ENCODE data around the gene BRMS1L.

GRCh38 chr14:35797796-35798195, 28.3 kb upstream of the BRMS1L start:
- TF ChIP-seq ISL1 (CRISPR knock-in tag; IDR thresholded peaks at IDR 0.05) (no peak), ZC3H10 (CRISPR knock-in tag; IDR thresholded peaks at IDR 0.05) (no peak), BACH2 (CRISPR knock-in tag; IDR thresholded peaks at IDR 0.05; ENCODE audit: borderline replicate concordance) (no peak), ZFP3 (CRISPR knock-in tag; IDR thresholded peaks at IDR 0.05) (no peak), TCF4 (CRISPR knock-in tag; IDR thresholded peaks at IDR 0.05; ENCODE audit: borderline replicate concordance) (no peak), SNAI2 (CRISPR knock-in tag; IDR thresholded peaks at IDR 0.05) (no peak), PATZ1 (CRISPR knock-in tag; IDR thresholded peaks at IDR 0.05; ENCODE audit: borderline replicate concordance) (no peak), ESRRG (CRISPR knock-in tag; IDR thresholded peaks at IDR 0.05) (no peak), ARNTL (CRISPR knock-in tag; IDR thresholded peaks at IDR 0.05; ENCODE audit: borderline replicate concordance, low read depth) (no peak), ZNF565 (CRISPR knock-in tag; conservative IDR thresholded peaks at IDR 0.05; ENCODE audit: low read depth) (no peak), RARB (CRISPR knock-in tag; IDR thresholded peaks at IDR 0.05) (no peak)

Data from SK-N-SH treated with all-trans-retinoic acid at 6 μM for 48 hours (cell line).